HG03025 (cell line): Measurements from ENCODE around the gene DHRS12.

Experiments used
- ATAC-seq: cut with Tn5 transposase; IDR thresholded peaks from one replicate; pipeline ENCODE4 v1.9.1; 2021; ENCODE audit warnings: mild to moderate bottlenecking, moderate library complexity; ENCODE audit not compliant: unreplicated experiment, low FRiP score

DHRS12 gene

DNA sequence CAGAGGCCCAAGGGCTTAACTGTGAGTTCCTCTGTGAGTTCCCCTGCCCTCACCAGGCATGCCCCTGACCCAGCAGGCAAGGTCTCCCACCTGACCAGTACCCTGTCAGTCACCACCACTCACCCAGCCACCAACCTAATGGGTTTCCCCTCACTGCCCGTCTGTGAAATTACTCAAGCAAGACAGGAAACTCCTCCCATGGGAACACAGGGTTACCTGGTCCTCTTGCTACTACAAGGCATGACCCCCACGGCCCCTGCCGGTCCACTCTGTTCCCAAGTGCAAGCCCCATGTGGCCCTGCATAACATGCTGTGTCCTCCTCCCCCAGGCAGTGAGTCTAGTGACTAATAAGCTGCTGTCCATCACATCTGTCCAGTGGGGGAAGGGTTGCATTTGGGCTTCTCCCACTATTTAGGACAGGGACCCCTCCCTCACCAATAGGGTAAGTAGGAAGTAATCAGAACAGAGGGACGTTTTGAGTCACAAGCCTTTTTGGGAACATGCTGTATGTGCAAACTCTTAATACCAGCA is 8.0 kb upstream of the DHRS12 start:
- ATAC-seq, result no peak

DNA sequence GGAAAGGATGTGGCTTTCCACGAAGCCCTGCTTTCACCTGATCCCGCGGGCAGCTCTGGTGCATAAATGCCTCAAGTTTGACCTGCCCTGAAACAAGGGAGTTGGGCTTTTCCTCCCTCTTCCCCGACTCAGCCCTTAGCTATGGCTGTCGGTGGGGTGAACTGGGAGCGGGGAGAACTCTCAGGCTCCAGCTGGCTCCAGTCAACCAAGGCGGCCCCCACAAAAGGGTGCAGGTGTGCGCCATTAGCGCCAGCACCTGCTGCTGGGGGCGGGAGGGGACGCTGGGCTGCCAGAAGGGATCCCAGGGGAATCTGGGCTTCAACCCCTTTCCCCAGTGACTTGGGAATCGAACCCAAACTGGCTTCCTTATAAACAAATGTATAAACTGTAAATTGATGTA is 7.1 kb upstream of the DHRS12 start:
- no peak for ATAC-seq

DNA sequence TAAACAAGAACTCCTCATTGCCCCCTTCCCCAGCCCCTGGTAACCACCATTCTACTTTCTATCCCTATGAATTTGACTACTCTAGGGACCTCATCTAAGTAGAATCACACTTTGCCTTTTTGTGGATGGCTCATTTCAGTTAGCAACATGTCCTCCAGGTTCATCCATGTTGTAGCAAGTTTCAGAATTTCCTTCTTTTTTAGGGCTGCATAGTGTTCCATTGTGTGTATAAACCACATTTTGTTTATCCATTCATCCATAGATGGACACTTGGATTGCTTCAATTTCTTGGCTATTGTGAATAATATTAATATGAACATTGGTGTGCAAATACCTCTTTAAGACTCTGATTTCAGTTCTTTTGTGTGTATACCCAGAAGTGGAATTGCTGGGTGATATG is 4.8 kb upstream of the DHRS12 start:
- ATAC-seq, result no peak

DNA sequence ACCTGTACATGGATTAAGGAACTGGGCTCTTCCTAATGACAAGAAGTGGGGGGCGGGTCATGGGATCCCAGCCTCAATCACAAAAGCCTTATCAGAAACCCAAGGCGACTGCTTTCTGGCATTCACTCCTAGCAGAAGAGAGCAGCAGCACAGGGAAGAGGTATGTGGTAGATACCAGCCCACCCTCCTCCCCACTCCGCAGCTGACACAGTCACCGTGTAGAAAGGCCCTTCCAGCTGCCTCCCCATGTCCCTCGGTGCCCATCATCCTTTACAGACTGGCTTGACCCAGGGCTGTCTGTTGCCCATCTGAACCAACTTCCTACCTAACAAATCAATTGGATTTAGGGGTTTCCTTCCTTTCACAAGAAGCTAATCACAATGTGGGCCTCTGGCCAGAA is 3.1 kb upstream of the DHRS12 start:
- ATAC-seq, result no peak

DNA sequence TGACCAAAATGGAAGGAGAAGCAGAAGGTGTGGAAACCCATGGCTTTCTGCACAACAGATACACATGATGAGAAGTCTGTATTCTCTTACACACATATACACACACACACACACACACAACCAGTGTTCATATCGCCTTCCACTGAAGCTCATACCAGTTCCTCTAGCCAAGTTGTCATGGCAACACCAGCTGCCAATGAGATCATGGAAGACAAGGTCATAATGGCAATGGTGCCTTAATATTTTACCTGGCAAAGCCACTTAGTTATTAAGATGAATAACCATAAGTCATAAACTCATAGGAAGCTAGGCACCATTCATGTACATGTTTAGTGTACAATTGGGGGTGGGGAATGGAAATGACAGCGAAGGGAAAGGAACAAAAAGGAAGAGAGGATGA is 2.6 kb upstream of the DHRS12 start:
- ATAC-seq, result no peak

DNA sequence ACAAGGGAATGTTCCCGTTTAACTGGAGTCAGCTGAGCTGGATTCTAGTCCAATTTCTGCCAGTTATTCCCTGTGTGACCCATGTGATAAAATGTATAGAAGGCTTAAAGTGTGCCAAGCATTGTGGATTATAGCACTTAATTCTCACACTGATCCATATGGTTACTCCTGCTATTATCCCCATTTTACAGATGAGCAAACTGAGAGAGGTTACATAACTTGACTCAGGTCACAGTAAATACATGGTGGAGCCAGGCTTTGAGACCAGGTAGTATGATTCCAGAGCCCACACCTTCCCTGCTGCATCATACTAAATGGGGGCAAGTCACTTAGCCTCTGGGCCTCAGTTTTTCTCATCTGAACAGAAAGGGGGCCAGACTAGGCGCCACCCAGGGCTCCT is 2.0 kb upstream of the DHRS12 start:
- no peak for ATAC-seq

DNA sequence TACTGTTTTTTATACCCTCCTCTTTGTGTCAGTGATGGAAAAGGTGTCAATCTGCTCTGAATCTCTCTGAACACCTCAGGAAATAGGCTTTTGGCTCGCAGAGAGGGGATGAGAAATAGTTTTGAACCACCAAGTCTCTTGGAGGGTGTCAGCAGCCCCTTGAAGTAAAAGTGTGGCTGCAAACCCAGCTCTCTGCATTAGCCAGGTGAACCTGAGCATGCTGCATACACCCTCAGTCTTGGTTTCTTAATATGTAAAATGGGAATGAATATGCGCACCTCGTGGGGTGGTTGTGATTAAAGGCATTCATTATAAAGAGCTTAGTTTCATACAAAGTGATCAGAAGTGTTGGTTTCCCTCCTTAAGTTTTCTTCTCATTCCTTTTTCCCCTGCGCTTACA is 1.4 kb upstream of the DHRS12 start:
- ATAC-seq, result no peak

DNA sequence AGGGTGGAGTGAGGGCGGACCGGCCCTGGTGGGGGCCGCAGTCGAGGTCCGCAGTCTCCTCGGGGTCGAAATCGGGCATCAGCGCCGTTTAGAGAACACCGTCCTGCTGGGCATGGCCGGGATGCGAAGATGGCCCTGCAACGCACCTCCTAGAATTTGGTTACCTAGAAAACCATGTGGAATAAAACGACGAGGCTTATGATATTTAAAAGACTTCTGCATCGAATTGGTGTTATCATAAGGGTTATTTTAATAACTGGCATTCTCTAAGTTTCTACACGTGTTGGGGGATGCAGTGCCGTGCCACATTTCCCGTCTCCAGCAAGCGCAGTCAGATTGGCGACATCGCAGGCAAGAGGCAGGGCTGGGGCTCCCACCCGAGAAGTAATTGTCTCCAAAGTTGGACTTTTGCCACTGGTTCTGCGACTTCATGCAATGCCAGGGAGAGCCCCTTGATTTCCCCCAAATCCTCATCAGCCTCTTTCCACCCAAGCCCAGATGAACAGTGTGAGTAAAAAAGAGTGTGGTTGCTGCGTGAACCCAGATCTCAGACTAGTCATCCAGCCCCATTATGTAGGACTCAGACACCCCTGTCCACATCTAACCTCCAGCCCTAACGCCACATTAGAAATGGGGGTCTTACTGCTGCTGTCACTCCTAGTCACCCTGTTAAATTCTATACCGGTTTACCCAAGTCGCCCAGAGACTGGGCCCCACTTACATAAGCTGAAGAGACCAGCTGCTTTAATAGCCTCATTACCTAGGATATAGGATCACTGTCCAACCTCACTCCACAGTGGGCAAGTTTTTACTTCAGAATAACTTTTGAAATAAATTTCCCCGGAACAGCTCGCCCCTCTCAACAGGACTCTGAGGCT is 571 bp upstream of the DHRS12 start:
- no peak for ATAC-seq

DNA sequence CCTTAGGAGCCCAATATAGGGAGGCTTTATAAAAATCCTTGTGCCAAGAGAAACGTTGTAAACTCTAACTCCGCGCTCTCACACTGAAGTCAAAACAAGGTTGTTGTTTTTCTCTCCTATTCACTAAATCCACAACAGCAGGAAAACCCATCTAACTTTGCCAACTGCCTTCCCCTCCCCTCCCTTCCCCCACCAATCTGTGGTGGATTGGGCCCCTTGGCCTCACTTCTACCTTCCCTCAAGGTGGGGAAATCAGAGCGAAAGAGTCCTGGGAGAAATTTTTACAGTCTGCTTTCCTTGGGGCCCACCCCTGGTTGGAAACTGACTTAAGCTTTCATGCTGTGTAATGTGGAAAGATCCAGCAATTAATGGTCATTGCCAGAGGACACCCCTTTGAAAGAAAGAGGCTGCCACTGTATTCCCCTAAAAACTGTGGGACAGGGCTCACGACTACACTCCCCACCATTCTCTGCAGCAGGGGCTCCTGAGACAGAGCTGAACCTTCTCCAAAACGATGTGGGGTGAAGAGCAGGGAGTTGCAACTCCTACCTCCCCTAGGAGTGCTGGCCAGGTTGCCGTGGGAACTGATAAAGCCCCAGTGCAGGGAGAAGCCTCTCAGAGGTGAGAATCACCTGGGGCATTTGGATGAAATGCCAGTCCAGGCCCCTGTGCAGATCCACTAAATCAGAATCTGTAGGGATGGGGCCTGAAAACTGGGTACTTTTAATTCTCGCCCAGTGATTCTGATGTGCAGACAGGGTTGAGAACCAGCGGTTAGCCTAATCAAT is 1.1 kb downstream of the DHRS12 start:
- no peak for ATAC-seq

DNA sequence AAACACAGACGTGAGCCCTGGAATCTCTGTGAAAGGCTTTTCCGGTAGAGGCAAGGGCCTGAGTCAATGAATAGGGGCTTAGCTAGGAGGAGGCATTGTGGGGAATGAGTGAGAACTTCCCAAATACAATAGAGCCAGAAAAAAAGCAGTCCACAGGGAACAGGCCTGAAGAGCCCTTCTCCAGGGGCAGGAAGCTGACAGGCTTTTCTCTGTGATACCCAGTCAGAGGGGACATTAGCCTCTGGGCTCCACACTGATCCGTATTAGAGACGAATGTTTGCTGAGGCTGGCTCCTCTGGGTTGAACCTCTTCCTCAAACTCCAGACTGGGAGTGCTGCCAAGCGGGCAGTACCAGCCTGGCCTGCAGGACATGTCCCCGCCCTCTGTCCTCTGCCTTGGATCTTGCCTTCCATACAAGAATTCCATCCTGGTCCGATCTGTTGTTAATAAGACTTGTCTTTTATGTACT is 2.3 kb downstream of the DHRS12 start:
- ATAC-seq, result no peak

DNA sequence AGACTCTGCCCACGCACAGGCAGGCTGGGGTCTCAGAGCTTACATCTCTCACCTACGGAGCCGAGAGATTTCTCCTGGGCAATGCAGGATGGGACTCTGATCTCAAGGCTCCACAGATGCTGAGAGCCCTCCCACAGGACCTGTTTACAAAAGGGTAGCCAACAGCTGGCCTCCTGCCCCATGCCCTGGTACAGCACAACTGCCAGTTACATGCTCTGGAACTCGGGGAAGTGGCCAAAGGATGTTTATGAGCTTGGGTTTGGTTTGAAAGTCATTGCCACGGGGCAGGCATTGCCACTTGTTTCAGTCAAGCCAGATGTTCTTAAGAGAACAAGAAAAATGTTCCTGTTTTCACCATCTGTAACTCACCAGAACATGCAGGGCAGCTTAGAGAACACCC is 3.5 kb downstream of the DHRS12 start:
- ATAC-seq, result no peak

DNA sequence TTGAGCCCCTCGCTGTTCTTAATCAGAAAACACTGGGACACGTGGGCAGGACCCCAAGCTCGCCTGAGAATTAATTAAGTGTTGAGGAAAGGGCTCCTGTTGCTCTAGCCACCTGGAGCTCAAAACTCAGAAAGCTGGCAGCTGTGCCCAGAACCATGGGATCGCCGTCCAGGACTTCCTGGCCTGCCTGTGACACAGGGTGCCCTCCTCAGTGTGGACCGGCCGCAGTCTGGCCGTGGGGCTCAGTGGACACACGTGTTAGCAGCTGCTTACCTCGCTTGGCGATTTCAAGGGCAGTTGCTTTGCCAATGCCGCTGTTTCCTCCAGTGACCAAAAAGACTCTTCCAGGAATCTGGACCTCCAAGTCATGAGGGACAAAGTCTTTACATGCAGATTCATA is 4.7 kb downstream of the DHRS12 start:
- ATAC-seq, result no peak

DNA sequence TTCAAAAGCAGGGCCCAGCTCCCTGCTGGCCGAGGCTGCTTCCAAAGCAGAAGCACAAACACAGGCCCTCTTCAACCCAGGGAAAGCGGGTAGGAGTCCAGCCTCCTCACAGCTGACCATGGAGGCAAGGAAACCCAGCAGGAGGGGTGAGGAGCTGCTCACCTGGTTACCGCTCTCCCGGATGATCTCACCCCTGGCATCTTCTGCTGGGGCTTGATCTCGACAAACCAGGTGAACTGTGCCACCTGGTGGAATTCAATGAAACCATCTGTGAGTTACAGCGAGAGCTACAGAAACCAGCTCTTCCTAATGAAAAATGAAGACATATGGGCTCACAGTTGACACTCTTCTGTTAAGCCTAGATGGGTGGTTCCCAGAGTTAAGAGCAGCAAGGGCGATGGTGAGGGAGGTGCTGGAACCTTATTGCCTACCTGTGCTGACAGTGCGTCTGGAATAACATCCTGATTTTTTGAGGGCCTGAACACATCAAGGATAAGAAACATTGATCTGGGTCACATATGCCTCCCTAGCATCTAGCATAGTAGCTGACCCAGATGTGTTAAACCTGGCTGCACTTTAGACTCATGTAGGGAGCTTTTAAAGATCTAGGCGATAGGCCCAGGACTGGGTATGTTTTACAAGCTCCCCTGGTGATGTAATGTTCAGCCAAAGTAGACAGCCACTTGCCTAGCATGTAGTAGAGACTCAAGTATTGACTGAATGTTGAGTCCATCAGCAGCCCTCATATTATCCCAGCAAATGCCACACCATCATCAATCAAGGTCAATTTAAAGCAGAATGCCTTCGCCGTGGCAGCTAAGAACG is 6.1 kb downstream of the DHRS12 start:
- peak; percentile 57 for ATAC-seq

DNA sequence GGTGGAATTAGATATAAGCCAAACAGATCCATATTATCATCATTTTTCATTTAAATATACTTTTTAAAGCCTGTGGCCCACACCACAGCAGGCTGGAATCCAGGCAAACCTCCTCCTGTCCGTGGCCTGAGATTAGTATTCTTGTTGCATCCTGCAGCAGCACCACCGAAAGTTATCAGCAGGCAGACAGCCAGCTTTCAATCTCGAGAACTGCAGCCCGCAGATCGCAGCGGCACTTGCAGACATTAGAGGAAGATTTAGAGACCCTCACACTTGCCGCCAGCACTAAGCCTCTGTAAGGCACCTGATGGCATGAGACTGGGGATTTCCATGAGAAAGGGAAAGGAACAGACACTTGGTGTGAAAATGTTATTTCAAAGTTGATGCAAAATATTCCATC is 7.4 kb downstream of the DHRS12 start:
- no peak for ATAC-seq

DNA sequence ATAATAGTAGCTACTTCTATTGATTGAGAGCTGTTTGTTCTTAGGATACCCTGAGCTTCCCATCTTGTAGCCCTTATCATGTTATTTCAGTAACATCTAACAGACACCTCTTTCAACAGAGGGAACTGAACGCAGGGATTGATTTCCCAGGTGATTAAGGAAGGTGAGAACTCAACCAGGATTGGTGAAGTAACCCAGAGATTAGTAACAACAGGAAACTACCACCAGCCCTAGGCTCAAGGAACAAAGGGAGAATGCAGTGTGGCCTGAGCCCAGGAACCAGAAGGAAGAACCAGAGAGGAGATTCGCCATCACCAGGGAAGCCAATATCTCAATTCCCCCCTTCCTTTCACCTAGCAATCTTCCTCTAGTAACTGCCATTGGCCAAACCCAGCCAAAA is 8.5 kb downstream of the DHRS12 start:
- no peak for ATAC-seq

DNA sequence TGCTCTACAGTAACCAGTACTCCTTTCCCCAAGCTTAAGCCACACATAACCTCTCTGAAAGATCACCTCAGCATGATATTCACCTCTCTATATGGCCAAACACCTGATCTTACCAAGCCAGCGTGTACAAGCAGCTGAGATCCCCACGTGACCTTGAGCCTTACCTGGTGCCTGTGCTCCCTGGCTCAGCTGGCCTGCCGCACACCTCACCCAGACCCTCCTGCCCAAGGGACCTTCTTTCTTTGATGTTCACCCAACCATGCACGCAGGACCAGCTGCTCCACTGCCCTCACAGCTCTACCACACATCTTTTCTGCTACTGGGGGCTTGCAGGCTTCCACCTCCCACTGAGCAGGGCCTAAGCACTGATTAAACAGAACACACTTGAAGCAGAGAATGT is 9.0 kb downstream of the DHRS12 start:
- no peak for ATAC-seq

DNA sequence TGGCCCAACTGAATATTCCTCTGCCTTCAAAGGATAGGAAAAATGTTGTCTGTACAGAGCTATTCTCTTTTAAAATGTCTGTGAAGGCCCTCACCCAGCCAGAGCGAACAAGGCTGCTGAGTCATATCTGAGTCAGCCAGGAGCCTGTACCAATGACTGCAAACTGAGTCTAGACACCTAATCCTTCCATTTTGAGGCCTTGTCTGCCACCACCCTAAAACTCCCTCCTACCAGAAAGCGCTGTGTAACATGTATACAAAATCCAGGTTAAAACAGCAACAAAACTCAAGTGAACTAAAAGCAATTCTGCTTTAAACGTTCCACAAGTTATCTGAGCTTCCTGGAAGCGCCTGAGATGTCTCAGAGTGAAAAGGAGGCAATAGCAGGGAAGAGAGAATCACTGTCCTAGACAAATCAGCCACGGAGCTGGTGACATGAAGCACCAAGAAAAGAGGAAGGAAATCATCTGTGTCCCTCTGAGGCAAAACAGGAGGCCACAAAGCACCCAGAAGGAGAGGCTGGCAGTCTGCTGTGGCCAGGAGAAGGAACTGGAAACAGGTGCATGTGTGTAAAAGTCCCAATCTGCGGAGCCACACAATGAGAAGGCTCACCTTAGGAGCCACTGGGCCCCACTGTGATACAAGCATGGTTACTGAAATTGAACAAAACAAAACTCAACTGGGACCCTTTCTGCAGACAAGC is 10.2 kb downstream of the DHRS12 start:
- peak; percentile 62 for ATAC-seq

DNA sequence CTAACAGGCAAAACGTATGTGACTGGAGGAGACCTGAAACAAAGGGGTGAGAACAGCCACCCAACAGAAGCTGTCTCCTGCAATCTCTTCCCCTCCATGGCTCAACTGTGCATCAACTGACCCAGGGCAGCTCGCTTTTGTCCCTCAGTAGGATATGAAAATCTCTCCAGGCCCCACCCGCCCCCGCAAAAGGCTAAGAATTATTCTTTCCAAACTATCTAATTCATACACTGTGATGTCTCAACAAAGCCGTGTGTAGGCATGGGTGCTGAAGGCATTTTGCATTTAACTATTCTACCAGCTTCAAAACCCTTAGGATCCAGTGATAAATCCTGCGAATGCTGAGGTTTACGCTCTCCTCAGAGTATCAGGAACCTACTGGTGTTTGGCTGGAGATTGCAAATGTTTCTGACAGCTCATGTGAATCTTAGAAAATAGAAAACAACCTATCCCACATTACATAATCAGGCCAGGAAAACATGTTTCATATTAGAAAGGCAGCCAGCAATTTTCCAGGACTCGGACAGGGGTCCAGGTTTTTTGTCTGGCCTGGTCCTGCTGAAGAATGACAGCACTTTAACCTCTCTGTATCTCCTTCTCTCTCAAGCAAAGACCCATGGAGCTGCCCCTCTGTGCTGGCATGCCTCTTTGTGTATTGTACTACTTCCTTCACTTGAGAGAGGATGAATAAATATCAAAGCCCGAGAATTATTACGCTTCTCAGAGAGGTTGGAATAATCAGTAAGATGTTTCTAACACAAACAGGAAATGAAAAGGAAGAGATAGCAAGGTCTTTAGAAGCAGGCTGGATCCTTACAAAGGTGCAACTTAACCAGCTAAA is 17.3 kb downstream of the DHRS12 start:
- no peak for ATAC-seq

DNA sequence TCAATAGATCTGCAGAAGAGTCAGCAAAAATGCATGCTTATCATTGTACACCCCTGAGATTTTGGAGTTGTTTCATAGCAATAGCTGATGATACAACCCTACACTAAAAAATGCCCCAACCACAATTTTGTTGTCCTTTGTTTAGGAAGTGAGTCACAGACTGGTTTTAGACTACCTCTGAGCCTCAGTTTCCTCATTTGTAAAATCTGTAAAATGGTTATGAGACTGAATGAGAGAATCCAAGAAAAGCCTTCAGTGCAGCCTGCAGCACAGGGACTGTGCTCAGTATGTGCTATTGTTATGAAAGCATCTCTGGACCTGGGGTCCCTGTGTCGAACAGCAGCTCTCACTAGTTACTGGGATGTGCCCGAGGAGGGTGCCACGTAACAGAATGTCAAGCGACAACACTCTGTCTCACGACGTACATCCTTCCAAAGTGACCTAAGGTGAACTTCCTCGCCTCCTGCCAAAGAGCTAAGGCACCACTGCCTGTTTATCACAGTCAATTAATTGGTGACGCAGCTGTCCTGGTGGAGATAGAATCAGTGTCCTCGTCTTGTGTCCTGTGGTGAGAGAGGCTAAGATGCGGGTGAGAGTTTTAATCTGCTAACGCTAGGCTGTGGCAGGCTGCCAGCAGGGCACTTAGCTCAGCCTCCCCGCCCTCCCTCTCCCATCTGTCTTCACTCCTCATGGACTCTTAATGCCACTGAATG is 18.1 kb downstream of the DHRS12 start:
- no peak for ATAC-seq
